Adrenal gland (tissue), 19 donors: ENCODE measurements around the gene PIWIL1. TPM values are rescaled to one million over a fixed set of nuclear protein-coding genes. Genes with fewer than 3 reads are reported as not detected.

Experiments used
- DNase-seq, 7 donors: peaks; one replicate each; pipeline ENCODE4 v3.0.0-alpha.2; 2019 to 2020
- H3K27ac ChIP-seq, 5 donors: fragments of 200-600 bp; sonication (generic) in 4 of 5; 1 replicate in 3 of 5; 2 replicates in 2 of 5; pipeline versions ENCODE4 v1.5.1 to v1.8.0; 2016 to 2020; ENCODE audit warnings: mild to moderate bottlenecking in 1 of 5
- H3K27me3 ChIP-seq: fragments of 200-600 bp; 2 replicates; pipeline ENCODE4 v1.8.0; 2021
- H3K36me3 ChIP-seq, 2 donors: fragments of 200-600 bp; replicated peaks in 1 of 2; 1 replicate in 1 of 2; 2 replicates in 1 of 2; pipeline versions ENCODE4 v1.5.1 to v1.8.0; 2018 to 2022
- H3K4me1 ChIP-seq, 2 donors: fragments of 200-600 bp; replicated peaks in 1 of 2; 1 replicate in 1 of 2; 2 replicates in 1 of 2; pipeline versions ENCODE4 v1.5.1 to v1.8.0; 2018 to 2021
- H3K4me3 ChIP-seq, 4 donors: fragments of 200-600 bp; sonication (generic) in 3 of 4; one replicate each; pipeline ENCODE4 v1.5.1; 2016 to 2018
- H3K9me3 ChIP-seq, 3 donors: fragments of 200-600 bp; sonication (generic) in 1 of 3; replicated peaks in 1 of 3; 1 replicate in 2 of 3; 2 replicates in 1 of 3; pipeline versions ENCODE4 v1.5.1 to v1.8.0; 2016 to 2021
- POLR2A ChIP-seq, 2 donors: fragments of 450-650 bp; IDR thresholded peaks; one replicate each; pipeline ENCODE4 v1.6.1; 2017; ENCODE audit warnings: antibody characterized with exemption in 2 of 2, mild to moderate bottlenecking in 2 of 2, moderate library complexity in 1 of 2
- WGBS, 4 donors: extraction: QIAGEN DNeasy Blood & Tissue Kit in 2 of 4; methylation state at CpG; one replicate each; pipeline versions ENCODE4 v1.1.5 to v1.1.7; 2013 to 2017; 5-methylcytosine and 5-hydroxymethylcytosine counted together
- intact Hi-C, 2 donors: fragments of 100-400 bp; cut with DNase I; formaldehyde crosslinking; loops; one replicate each; pipeline versions ENCODE4 v1.14.1 to v1.15.0; 2022 to 2023
- long read RNA-seq, 10 donors: library from polyadenylated mRNA in 3 of 10; unstranded in 2 of 10; stranded (forward) in 1 of 10; transcript quantifications; one replicate each; pipeline ENCODE4 v2.0.0 and lab custom pipeline, GENCODE V29; 2021 to 2026
- polyA plus RNA-seq, 3 donors: library from polyadenylated mRNA; stranded (reverse); fragments of 200-250 nt in 2 of 3; fragments of 350-450 nt in 1 of 3; fragmentation: Illumina TruSeq in 1 of 3; extraction: RNeasy Lipid Tissue Mini Kit (QIAGEN cat#74804) in 1 of 3; gene quantifications; one replicate each; pipeline ENCODE4 v1.2.3, GENCODE V29; 2013 to 2014
- total RNA-seq, 9 donors: library from RNA; depleted of rRNA in 4 of 9; stranded (reverse); fragments of >200 nt in 4 of 9; fragments of 120-200 nt in 1 of 9; fragmentation: NEBNext Ultra II Directional in 1 of 9; extraction: Animal tissue kit (Norgen Biotek cat#: 25700) in 1 of 9; gene quantifications; one replicate each; pipeline versions ENCODE4 v1.1.0 to v1.2.4, GENCODE V29; 2013 to 2023
- TF ChIP-seq, protein P1 (sequence below), 6 experiments: fragments of 450-650 bp in 4 of 6; fragments of 200-600 bp in 2 of 6; sonication (generic) in 1 of 6; IDR thresholded peaks; 1 replicate in 5 of 6; 2 replicates in 1 of 6; pipeline versions ENCODE4 v1.5.1 to v1.8.0; 2016 to 2021; ENCODE audit warnings: antibody characterized with exemption in 6 of 6, mild to moderate bottlenecking in 2 of 6, moderate library complexity in 1 of 6
- donor health status: healthy with polysubstance abuse.
- donor health status: Bipolar disorder and iron deficiency.
- donor health status: DM: yes; HTN: yes; CAD: no.
- donor health status: DM: no; HTN: no; CAD: no.
- donor health status: DM: no; HTN: no; CAD: no.
- donor health status: DM: yes; HTN: yes; CAD: no.

PIWIL1 gene
- under 1 TPM in 4 of 9 donors, not detected in 5; 0.20 to 0.39 (median 0.34) TPM for total RNA-seq
- under 1 TPM; 0.08 to 0.11 (median 0.10) TPM for polyA plus RNA-seq
- long read RNA-seq, donor 1: 0 reads
- long read RNA-seq, donor 2: 0 reads
- long read RNA-seq, donor 3: 0 reads
- long read RNA-seq, donor 4: 0 reads
- long read RNA-seq, donor 5: 0 reads
- long read RNA-seq, donor 6: 0 reads
- long read RNA-seq, donor 7: 0 reads
- long read RNA-seq, donor 8: 0 reads
- long read RNA-seq, donor 9: 0 reads
- long read RNA-seq, donor 10: 0 reads

DNA sequence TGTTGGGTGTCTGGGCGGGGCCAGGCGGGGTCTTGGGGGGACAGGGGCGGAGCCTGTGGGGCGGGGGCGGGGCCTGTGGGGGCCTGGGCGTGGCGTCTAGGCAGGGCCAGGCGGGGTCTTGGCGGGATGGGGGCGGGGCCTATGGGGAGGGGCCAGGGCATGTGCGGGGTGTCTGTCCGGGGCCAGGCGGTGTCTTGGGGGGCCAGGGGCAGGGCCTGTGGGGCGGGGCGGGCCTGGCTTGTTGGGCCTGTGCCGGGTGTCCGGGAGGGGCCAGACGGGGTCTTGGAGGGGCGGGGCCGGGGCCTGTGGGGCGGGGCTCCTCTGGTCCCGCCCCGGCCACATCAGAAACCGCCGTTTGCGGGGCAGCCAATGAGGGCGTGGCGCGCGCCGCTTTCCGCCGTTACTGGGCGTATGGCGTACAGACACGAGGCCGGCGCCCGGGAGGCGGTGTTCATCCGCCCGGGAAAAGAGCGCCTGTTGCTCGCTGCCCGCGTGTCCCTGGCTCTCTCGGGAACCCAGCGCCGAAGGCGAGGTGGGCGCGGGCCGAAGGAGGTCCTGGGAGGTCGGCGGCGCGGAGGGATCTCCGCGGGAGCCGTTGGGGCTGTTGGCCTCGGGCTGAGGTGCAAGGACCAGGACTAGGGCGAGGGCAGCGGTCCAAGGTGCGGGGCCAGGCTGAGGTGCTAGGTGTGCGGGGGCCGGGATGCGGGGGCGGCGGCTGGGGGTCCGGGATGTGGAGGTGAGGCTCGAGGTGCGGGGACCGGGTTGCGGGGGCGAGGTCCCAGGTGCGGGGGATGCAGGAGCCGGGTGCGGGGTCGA, at the start of gene PIWIL1:
TSS of gene PIWIL1 (plus strand) at position 400 of the 816 bp plus-strand sequence. CDS start 4,705 bp downstream, outside the sequence.
- no peak for TF ChIP-seq POLR2A (IDR thresholded peaks at IDR 0.05)
- TF ChIP-seq, protein P1, sequence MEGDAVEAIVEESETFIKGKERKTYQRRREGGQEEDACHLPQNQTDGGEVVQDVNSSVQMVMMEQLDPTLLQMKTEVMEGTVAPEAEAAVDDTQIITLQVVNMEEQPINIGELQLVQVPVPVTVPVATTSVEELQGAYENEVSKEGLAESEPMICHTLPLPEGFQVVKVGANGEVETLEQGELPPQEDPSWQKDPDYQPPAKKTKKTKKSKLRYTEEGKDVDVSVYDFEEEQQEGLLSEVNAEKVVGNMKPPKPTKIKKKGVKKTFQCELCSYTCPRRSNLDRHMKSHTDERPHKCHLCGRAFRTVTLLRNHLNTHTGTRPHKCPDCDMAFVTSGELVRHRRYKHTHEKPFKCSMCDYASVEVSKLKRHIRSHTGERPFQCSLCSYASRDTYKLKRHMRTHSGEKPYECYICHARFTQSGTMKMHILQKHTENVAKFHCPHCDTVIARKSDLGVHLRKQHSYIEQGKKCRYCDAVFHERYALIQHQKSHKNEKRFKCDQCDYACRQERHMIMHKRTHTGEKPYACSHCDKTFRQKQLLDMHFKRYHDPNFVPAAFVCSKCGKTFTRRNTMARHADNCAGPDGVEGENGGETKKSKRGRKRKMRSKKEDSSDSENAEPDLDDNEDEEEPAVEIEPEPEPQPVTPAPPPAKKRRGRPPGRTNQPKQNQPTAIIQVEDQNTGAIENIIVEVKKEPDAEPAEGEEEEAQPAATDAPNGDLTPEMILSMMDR (IDR thresholded peaks at IDR 0.05): no peak
- DNase-seq: peak in 1 of 7 donors; percentile 55
- H3K9me3 ChIP-seq: no peaks in the 10 kb centered on the region
- no peaks in the 10 kb centered on the region for H3K4me1 ChIP-seq
- no peaks in the 10 kb centered on the region for H3K36me3 ChIP-seq
- no peak within 1 kb of the TSS for H3K4me3 ChIP-seq
- intact Hi-C loops: no loop called here
- 54 to 92% (median 71%) methylated on average over 31 to 79 of the region's 79 CpGs for WGBS, 4 donors
- no peak within 1 kb of the TSS for H3K27ac ChIP-seq
- H3K27me3 ChIP-seq: peaks cover 11% of the 10 kb centered on the region

DNA sequence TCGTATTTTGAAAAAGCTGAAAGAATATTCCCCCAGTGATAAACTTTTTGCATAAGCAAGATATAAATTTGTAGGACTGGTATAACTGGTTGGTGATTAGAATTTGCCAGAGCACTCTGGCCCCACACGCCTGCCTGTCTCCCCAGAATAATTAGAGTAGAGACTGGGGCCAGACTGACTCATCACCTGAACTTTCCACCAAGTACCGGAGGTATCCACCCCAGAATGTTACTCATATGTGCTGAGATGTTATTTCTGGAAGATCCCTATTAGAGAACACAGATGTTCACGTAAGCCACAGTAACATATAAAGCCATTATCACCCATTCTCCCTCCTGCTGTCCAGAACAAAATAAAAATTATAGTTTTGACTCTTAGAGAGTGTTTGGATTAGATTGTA, 49.5 kb upstream of the PIWIL1 start:
- H3K4me3 ChIP-seq: no peak overlapping the region
- no peak for DNase-seq
- no peaks in the 10 kb centered on the region for H3K9me3 ChIP-seq
- no peak for TF ChIP-seq POLR2A (IDR thresholded peaks at IDR 0.05)
- TF ChIP-seq, protein P1 (IDR thresholded peaks at IDR 0.05): no peak
- no peaks in the 10 kb centered on the region for H3K4me1 ChIP-seq
- no peaks in the 10 kb centered on the region for H3K27me3 ChIP-seq
- no peak overlapping the region for H3K27ac ChIP-seq
- intact Hi-C loops: no loop called here
- WGBS, 4 donors: 37 to 51% (median 41%) methylated on average over 4 of the region's 4 CpGs
- H3K36me3 ChIP-seq: no peaks in the 10 kb centered on the region

- Histone ChIP-seq H3K4me3 (no peak overlapping the region), H3K4me1 (no peaks in the 10 kb centered on the region), H3K36me3 (no peaks in the 10 kb centered on the region), H3K27ac (no peak overlapping the region), H3K9me3 (no peaks in the 10 kb centered on the region), H3K27me3 (no peaks in the 10 kb centered on the region)
- intact Hi-C loops: no loop called here
- TF ChIP-seq POLR2A (IDR thresholded peaks at IDR 0.05): no peak
- TF ChIP-seq, protein P1 (IDR thresholded peaks at IDR 0.05): no peak
- DNase-seq: no peak
- WGBS, 4 donors: 59 to 73% (median 64%) methylated on average over 6 of the region's 6 CpGs
Observed at GRCh38 chr12:130288691-130289090, 49.0 kb upstream of the PIWIL1 start.

DNA sequence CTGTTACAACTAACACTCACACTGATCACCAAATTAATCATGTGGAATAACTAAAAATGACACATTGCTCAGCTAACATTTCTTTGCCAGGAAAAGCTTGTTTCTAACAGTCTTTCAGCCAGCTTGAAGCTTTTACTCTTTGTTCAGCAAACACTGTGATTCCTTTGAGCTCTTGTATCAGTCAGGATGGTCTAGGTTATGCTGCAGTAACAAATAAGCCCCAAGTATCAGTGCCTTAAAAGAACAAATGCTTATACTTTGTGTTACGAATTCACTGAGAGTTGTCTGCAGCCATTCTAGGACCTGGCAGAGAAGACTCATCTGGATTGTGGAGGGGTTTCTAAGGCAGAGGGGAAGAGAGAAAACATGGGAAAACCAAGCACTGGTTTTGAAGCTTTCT, 47.6 kb upstream of the PIWIL1 start:
- no peak overlapping the region for H3K4me3 ChIP-seq

More for the DNA sequence above, 47.6 kb upstream of the PIWIL1 start:
- Histone ChIP-seq H3K4me1 (no peaks in the 10 kb centered on the region), H3K27me3 (no peaks in the 10 kb centered on the region), H3K27ac (no peak overlapping the region), H3K36me3 (no peaks in the 10 kb centered on the region), H3K9me3 (no peaks in the 10 kb centered on the region)
- intact Hi-C loops: no loop called here
- no peak for TF ChIP-seq POLR2A (IDR thresholded peaks at IDR 0.05)
- TF ChIP-seq, protein P1 (IDR thresholded peaks at IDR 0.05): no peak
- no peak for DNase-seq
- WGBS, 4 donors: 69 to 84% (median 71%) methylated on average over 1 of the region's 1 CpG
